ELF-1 (cell line): ENCODE data around the gene RAVER1.
"Not testable (repeated sequence)": the region's sequence is repeated elsewhere in the genome, so short reads cannot be mapped to it uniquely, and the experiment has no call there.

Source experiments
- DNase-seq: peaks from one replicate; pipeline ENCODE4 v3.0.0-alpha.2; 2016; ENCODE audit warnings: low read depth, low spot score

RAVER1 gene

GRCh38 chr19:10343495-10343894, 10.2 kb upstream of the RAVER1 start:
- no peak for DNase-seq

GRCh38 chr19:10339977-10340376, 6.6 kb upstream of the RAVER1 start:
- DNase-seq: no peak

GRCh38 chr19:10339380-10339960, 6.1 kb upstream of the RAVER1 start, which contains the start of gene ICAM3:
Gene ICAM3 (minus strand): TSS chr19:10339624. CDS start chr19:10339614, 10 bp downstream.
- peak; percentile 12 for DNase-seq

- no peak for DNase-seq
These were observed 5.6 kb upstream of the RAVER1 start for GRCh38 chr19:10338940-10339339.

DNA sequence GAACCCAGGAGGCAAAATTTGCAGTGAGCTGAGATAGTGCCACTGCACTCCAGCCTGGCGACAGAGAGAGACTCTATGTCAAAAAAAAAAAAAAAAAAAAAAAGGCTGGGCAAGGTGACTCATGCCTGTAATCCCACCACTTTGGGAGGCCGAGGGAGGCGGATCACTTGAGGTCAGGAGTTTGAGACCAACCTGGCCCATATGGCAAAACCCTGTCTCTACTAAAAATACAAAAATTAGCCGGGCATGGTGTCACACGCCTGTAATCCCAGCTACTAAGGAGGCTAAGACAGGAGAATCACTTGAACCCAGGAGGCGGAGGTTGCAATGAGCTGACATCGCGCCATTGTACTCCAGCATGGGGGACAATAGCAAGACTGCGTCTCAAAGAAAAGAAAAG, 3.4 kb upstream of the RAVER1 start:
- not testable (repeated sequence) for DNase-seq

GRCh38 chr19:10335352-10335985, 2.1 kb upstream of the RAVER1 start:
- DNase-seq: peak; percentile 36

- DNase-seq: peak; percentile 93
These were observed 1.4 kb upstream of the RAVER1 start for GRCh38 chr19:10334588-10335351.

DNA sequence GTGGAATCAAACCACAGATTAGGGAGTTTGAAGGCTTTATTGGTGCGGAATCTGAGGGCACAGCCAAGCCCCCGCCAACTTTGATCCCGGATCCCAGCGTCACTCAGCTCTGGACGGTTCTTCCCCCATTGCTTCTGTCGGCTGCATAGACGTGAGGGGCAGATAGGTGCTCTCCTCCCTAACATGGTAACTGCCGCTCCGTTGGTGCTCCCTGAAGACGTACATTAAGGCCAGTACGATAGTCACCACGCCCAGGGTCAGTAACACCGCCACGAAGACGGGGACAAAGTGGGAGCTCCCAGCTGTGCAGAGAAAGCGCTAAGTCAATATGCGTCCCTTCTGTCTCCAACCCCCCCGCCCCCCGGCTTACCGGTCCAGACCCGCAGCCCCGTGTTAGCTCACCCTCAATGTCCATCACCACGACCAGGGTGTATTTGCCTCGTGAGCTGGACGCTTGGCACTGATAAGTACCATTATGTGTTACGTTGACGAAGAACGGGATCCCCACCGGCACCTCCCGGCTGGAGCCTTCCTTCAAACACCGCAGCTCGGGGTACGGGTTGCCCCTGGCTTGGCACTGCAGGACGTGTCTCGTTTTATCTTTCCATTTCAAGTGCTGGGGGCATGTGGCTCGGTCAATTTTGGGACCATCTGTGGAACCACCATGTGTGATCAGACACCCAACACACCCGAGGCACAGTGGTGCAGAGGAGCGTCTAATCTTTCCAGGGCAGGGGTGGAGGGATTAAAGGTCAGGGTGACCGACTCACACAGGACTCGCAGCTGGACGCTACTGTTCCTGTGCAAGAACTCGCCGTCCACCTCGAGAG, 644 bp upstream of the RAVER1 start:
- DNase-seq: no peak

DNA sequence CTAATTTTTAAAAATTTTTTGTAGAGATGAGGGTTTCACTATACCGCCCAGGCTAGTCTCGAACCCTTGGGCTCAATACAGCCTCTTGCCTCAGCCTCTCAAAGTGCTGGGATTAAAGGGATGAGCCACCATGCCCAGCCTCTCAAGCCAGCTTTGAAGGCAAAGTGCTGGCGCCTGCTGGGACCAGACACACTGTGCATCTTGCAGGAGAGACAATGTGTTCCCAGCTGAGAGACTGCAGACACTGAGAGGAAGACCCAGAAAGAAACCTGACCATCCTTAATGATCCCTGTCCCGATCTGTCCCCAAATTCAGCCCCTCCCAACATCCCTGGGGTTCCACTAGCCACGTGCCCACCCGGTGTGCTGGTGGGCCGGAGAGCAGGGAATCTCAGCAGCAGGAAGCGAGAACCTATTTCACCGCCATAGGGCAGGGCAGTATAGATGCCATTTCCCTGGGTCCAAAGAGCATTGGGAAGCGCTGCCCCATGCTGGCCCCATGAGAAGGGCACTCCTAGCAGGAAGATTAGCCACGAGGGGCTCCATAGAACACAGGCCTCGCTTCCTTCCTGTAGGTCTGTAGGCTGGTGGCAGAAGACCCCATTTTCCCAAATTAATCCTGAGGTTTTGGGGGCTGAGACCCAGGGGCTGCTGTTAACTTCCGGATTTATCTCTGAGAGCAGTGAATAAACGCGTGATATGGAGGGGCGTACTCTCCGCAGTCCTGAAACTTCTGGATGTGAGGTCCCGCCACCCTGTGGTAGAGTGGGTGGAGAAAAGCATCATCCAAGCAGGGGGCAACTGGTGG, 968 bp downstream of the RAVER1 start:
- DNase-seq: no peak

DNA sequence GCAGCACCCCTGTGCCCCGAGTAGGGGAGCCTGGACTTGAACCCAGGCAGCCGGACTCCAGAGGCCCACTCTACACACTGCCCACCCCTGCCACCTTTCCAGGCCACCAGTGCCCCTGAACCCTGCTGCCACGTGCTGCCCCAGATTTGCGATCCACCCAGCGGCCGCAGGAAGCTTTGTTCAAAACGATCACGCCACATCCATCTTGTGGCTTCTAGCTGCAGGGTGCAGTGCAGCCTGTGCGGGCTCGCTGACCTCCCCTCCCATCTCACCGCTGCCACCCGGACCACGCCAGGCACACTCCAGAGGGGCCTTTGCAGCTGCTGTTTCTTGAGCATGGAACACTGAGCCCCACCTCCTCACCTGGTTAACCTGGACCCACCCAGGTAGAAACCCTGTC, 3.8 kb downstream of the RAVER1 start:
- DNase-seq: no peak

DNA sequence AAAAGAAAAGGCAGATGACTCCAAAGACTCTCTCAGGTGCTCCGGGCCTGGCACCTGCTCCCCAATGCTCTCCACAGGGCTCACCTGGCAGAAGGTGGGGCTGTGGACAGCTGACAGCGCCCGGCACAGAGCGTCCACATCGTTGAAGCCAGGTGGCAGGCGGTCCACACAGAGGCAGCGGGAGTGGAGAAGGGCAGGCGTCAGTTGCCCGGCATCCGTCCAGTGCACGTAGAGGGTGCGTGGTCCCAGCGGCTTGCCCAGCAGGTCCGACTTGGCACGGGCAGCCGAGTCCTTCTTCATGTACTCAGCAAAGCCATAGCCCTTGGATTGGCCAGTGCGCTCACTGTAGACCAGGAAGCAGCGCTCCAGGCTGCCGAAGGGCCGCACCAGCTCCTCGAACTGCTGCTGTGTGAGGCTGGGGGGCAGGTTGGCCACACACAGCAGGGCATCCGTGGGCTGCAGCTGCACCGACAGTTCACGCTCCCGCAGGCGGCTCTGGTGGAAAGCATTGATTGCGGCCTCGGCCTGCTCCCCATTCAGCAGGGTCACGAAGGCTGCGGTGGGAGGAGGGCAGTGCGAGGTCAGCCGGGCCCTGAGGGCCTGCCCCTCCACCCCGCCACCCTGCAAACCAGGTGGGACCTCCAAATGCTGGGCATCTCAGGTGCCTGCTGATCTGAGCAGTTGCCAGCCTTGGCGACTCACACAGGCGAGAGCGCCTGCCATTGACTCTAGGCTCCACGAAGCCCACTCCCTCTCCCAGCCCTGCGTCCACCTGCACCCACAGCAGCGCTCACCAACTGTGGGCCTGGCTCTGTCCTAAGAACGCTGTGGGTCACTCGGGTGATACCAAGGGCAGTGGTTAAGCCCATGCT, 4.5 kb downstream of the RAVER1 start:
- no peak for DNase-seq

GRCh38 chr19:10327793-10328192, 5.5 kb downstream of the RAVER1 start:
- no peak for DNase-seq

GRCh38 chr19:10325732-10326131, 7.6 kb downstream of the RAVER1 start:
- DNase-seq: no peak

DNA sequence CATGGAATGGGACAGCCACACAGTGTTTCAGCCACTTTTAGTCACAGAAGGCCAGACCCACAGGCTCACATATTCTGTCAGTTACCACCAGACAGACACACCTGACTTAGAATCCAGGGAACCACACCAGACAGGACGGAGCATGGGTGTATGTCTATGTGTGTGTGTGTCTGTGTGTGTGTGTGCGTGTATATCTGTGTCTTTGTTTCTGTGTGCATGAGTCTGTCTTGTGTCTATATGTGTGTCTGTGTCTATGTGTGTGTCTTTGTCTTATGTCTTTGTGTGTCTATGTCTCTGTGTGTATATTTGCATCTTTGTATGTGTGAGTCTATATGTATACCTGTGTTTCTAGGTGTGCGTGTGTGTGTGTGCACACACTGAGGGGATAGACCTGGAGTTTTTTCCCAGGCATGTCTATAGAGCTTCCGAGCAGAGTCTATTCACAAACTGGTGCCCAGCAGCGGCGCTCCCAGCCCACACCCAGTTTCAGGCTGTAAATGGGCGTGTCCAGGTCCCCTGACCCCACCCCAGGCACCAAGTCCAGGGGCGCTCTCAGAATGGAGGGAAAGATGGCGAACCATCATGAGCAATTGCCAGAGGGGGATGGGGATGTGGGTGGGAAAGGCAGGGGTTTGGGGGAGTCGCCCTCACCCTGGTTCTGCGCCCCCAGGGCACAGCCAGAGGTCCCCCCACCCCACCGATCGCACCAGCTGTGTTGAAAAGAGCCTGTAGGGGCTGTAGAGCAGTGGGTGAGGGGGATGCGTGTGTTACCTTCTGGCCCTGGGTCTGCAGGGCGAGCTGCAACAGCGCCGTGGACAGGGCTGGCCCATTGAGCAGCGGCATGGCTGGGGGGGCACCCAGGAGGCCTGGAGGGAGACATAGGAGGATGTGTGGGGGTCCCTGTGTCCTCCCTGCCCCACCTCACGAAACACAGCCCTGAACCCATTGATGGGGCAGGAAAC, 11.2 kb downstream of the RAVER1 start:
- no peak for DNase-seq

DNA sequence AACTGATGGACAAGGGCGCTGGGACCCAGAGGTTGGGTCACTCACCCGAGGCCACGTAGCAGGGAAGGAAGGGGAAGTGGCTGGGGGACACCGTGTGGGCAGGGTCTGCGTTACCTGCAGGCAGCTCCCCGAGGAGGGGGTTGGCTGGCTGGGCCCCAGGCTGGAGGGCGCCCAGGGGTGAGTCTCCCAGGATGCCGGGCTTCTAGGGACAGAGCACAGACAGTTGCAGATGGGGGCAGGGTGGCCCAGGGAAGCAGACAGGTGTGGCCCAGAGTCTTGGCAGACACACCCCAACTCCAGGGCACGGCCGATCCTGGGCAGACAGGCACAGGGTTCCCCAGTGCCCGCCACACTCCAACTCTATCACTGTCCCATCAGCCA, 11.9 kb downstream of the RAVER1 start:
- DNase-seq: no peak

DNA sequence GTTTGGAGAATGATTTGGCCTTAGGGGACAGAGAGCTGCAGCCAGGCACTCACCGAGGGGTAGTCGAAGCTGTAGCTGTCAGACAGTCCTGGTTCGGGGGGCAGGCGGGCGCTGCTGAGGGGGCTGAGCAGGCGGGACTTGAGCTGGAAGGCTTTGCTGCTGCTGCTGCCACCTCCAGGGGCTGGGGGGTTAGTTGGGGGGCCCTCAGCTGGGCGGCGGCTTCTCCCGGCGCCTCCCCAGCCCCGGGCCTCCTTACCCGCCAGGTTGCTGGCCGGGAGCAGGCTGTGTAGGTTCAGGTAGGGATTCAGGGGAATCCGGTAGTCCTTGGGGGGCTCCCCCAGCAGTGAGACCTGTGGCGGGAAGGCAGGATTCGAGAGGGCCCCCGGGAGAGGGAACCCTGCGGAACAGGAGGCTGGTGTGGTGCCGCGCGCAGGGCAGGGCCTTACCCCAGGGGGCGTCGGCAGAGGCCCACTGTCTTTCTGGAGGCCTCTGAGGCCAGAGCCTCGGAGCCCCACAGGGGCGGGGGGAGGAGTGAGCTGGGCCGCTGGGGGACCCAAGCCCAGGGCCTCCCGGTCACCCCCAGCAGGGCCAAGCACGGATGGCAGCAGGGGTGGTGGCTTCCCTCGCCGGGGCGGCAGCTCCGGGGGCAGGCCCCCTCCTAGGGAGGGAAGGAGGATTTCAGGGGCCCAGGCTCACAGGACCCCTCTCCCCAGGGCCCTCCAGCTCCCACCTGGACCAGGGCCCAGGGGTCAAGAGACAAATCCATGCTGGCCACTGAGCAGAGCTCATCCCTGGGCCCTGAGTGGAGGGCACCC, 12.5 kb downstream of the RAVER1 start:
- no peak for DNase-seq

DNA sequence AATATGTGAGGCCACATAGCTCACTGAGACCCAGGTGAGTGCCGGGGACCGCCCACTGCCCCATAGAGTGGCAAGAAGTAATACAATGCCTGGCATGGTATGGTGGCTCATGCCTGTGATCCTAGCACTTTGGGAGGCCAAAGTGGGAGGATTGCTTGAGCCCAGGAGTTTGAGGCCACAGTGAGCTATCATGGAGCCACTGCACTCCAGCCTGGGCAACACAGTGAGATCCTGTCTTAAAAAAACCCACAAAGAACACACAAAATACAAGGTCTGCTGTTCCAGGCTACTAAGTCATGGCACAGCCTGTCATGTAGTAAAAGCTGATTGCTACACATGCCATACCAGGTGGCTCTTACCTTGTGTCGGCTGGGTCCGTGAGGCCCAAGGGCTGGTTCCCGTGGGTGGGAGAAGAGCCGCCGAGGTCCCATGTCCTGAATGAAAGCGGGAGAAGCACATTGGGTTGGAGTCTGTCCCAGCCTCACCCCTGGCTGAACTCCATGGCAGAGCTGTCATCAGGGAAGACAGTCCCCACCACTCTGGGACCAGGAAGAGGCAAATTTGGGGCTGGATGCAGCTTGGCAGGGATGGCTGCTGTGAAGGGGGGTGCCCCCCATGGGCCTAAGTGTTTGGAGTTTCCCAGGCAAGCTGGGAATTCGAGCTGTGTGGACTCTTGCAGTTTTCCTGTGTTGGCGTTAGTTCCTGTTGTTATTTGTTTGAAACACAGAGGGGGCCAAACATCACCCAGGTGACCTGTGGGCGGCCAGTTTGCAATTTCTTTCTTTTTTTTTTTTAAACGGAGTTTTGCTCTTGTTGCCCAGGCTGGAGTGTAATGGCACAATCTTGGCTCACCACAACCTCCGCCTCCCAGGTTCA, 14.3 kb downstream of the RAVER1 start:
- no peak for DNase-seq
